Measurements from ENCODE around the gene GUCY1A2.

Gene GUCY1A2

GRCh38 chr11:106789406-106789805 is 228.9 kb downstream of the GUCY1A2 start:
- no peak for TF ChIP-seq CTCF (IDR thresholded peaks at IDR 0.05)

- TF ChIP-seq CTCF (IDR thresholded peaks at IDR 0.05), result no peak
Observed at GRCh38 chr11:106787454-106787853, 230.8 kb downstream of the GUCY1A2 start.

GRCh38 chr11:106785913-106786650 is 232.2 kb downstream of the GUCY1A2 start:
- no peak for TF ChIP-seq CTCF (IDR thresholded peaks at IDR 0.05)

- TF ChIP-seq CTCF (IDR thresholded peaks at IDR 0.05), result no peak
Observed at GRCh38 chr11:106770489-106771085, 247.7 kb downstream of the GUCY1A2 start.

- TF ChIP-seq CTCF (IDR thresholded peaks at IDR 0.05), result no peak
Observed at GRCh38 chr11:106765469-106766258, 252.6 kb downstream of the GUCY1A2 start.

GRCh38 chr11:106763501-106763900 is 254.8 kb downstream of the GUCY1A2 start:
- no peak for TF ChIP-seq CTCF (IDR thresholded peaks at IDR 0.05)

- no peak for TF ChIP-seq CTCF (IDR thresholded peaks at IDR 0.05)
Observed at GRCh38 chr11:106761745-106762144, 256.5 kb downstream of the GUCY1A2 start.

Data from LNCAP (cell line).